Naive thymus-derived CD8-positive, alpha-beta T cell (primary cell): ENCODE measurements around the gene LHPP. TPM values are rescaled to one million over a fixed set of nuclear protein-coding genes. Genes with fewer than 3 reads are reported as not detected.

Experiments used
- ATAC-seq, 2 donors: fragments of 150-1000 bp; cut with Tn5 transposase in 1 of 2; sonication (Bioruptor Pico), chemical (Tn5 transposase) in 1 of 2; 1 replicate in 1 of 2; 2 replicates in 1 of 2; pipeline ENCODE4 v1.10.0; 2021; ENCODE audit warnings: mild to moderate bottlenecking in 2 of 2, moderate library complexity in 2 of 2
- POLR2A ChIA-PET: fragments of 350-600 bp; sonication (Branson Sonifier 250); formaldehyde crosslinking; loops from one replicate; lab custom pipeline; 2021; ENCODE audit warnings: antibody characterized with exemption; lab: Charles Lee
- DNase-seq, 10 donors: peaks; one replicate each; pipeline versions ENCODE4 v3.0.0 to v3.0.0-alpha.2; 2020 to 2022
- H3K27ac Mint-ChIP-seq, 10 donors: one replicate each; pipeline ENCODE4 v1.8.0; 2020 to 2022; ENCODE audit warnings: mild to moderate bottlenecking in 10 of 10, mixed read lengths in 10 of 10, moderate library complexity in 4 of 10, inconsistent platforms in 1 of 10
- H3K27me3 Mint-ChIP-seq, 5 donors: one replicate each; pipeline ENCODE4 v1.8.0; 2021 to 2022; ENCODE audit warnings: mixed read lengths in 5 of 5
- H3K36me3 Mint-ChIP-seq, 3 donors: one replicate each; pipeline ENCODE4 v1.8.0; 2020 to 2022; ENCODE audit warnings: mixed read lengths in 3 of 3, mild to moderate bottlenecking in 2 of 3, inconsistent platforms in 1 of 3
- H3K4me1 Mint-ChIP-seq, 4 donors: one replicate each; pipeline ENCODE4 v1.8.0; 2021 to 2022; ENCODE audit warnings: mixed read lengths in 4 of 4
- H3K4me3 Mint-ChIP-seq, 10 donors: one replicate each; pipeline ENCODE4 v1.8.0; 2020 to 2022; ENCODE audit warnings: mild to moderate bottlenecking in 10 of 10, mixed read lengths in 10 of 10, moderate library complexity in 6 of 10, inconsistent platforms in 1 of 10
- H3K9me3 Mint-ChIP-seq, 9 donors: one replicate each; pipeline ENCODE4 v1.8.0; 2020 to 2022; ENCODE audit warnings: mixed read lengths in 9 of 9, mild to moderate bottlenecking in 3 of 9, inconsistent platforms in 1 of 9, moderate library complexity in 1 of 9
- polyA plus RNA-seq, 3 donors: library from polyadenylated mRNA; unstranded; fragments of 300-500 nt; fragmentation: Illumina TruSeq; gene quantifications; one replicate each; pipeline ENCODE4 v1.2.3, GENCODE V29; 2021
- total RNA-seq, 8 experiments: library from RNA in 2 of 8; stranded (reverse) in 2 of 8; gene quantifications; one replicate each; pipeline ENCODE4 v1.2.3 and lab custom pipeline; 2021 to 2026

The LHPP gene
- total and polyA plus RNA-seq, 5 experiments from 2014 or later = 18.1 to 27.4 (median 23.3) TPM

- peak; percentile 79 to 88 for ATAC-seq
Observed at GRCh38 chr10:124619195-124619594, 157.6 kb downstream of the LHPP start.

GRCh38 chr10:124619802-124620490, 158.3 kb downstream of the LHPP start:
- H3K27ac Mint-ChIP-seq = peak overlapping the region in 7 of 10 donors; percentile 24 to 94 (median 85)
- peak overlapping the region in 7 of 10 donors; percentile 4 to 63 (median 44) for H3K4me3 Mint-ChIP-seq
- no peaks in the 10 kb centered on the region for H3K9me3 Mint-ChIP-seq
- no peak for DNase-seq
- peak in 1 of 2 donors; percentile 12 for ATAC-seq
- peaks cover 0 to 4% (median 1%) of the 10 kb centered on the region in 3 donors for H3K36me3 Mint-ChIP-seq
- no peaks in the 10 kb centered on the region for H3K27me3 Mint-ChIP-seq
- H3K4me1 Mint-ChIP-seq = peaks cover 14 to 73% (median 39%) of the 10 kb centered on the region in 4 donors
- POLR2A ChIA-PET = interaction anchor here (1.0 to 2.0 kb wide), 6 partner anchors 8 to 122 kb away, joined by 3 to 7 read pairs (median 4); no protein-coding TSS in a partner anchor

More at GRCh38 chr10:124619195-124619594, 157.6 kb downstream of the LHPP start:
- Mint-ChIP-seq H3K4me3 (peak overlapping the region; percentile 33 to 74 (median 50)), H3K27ac (peak overlapping the region; percentile 82 to 94 (median 88)), H3K9me3 (no peaks in the 10 kb centered on the region), H3K4me1 (peaks cover 14 to 73% (median 34%) of the 10 kb centered on the region in 4 donors), H3K36me3 (peaks cover 0 to 4% (median 1%) of the 10 kb centered on the region in 3 donors), H3K27me3 (no peaks in the 10 kb centered on the region)
- DNase-seq = peak in 5 of 10 donors; percentile 7 to 45 (median 36)
- POLR2A ChIA-PET = interaction anchor here (0.6 to 2.0 kb wide), 10 partner anchors 8 to 123 kb away, joined by 3 to 7 read pairs (median 4); no protein-coding TSS in a partner anchor

GRCh38 chr10:124621637-124622036, 160.0 kb downstream of the LHPP start:
- Mint-ChIP-seq H3K4me3 (no peak overlapping the region), H3K4me1 (peaks cover 15 to 70% (median 44%) of the 10 kb centered on the region in 4 donors), H3K27me3 (no peaks in the 10 kb centered on the region), H3K36me3 (peaks cover 0 to 4% (median 1%) of the 10 kb centered on the region in 3 donors), H3K9me3 (no peaks in the 10 kb centered on the region), H3K27ac (peak overlapping the region in 6 of 10 donors; percentile 22 to 69 (median 48))
- ATAC-seq = no peak
- no peak for DNase-seq
- POLR2A ChIA-PET = interaction anchor here (1.3 to 1.4 kb wide), 2 partner anchors 9 to 38 kb away, joined by 3 read pairs; no protein-coding TSS in a partner anchor

GRCh38 chr10:124622158-124622557, 160.5 kb downstream of the LHPP start:
- H3K27ac Mint-ChIP-seq = peak overlapping the region in 2 of 10 donors; percentile 15 to 48
- peaks cover 19 to 72% (median 48%) of the 10 kb centered on the region in 4 donors for H3K4me1 Mint-ChIP-seq
- ATAC-seq (no peak), DNase-seq (no peak)
- H3K4me3 Mint-ChIP-seq = peak overlapping the region in 1 of 10 donors; percentile 42
- H3K36me3 Mint-ChIP-seq = peaks cover 0 to 4% (median 1%) of the 10 kb centered on the region in 3 donors
- no peaks in the 10 kb centered on the region for H3K9me3 Mint-ChIP-seq
- no peaks in the 10 kb centered on the region for H3K27me3 Mint-ChIP-seq
- POLR2A ChIA-PET = interaction anchor here (1.3 to 1.4 kb wide), 2 partner anchors 9 to 38 kb away, joined by 3 read pairs; no protein-coding TSS in a partner anchor

- Mint-ChIP-seq H3K9me3 (no peaks in the 10 kb centered on the region), H3K27me3 (no peaks in the 10 kb centered on the region)
- POLR2A ChIA-PET = no interaction called here
Observed at GRCh38 chr10:124622866-124623536, 161.4 kb downstream of the LHPP start.

GRCh38 chr10:124624006-124624405, 162.4 kb downstream of the LHPP start:
- Mint-ChIP-seq H3K4me3 (no peak overlapping the region), H3K4me1 (peaks cover 20 to 74% (median 44%) of the 10 kb centered on the region in 4 donors), H3K36me3 (peaks cover 0 to 2% (median 1%) of the 10 kb centered on the region in 3 donors), H3K27me3 (no peaks in the 10 kb centered on the region), H3K9me3 (no peaks in the 10 kb centered on the region), H3K27ac (peak overlapping the region in 4 of 10 donors; percentile 29 to 73 (median 54))
- ATAC-seq = no peak
- POLR2A ChIA-PET = no interaction called here
- no peak for DNase-seq

More at GRCh38 chr10:124622866-124623536, 161.4 kb downstream of the LHPP start:
- ATAC-seq = no peak
- DNase-seq = no peak
- Mint-ChIP-seq H3K4me1 (peaks cover 21 to 72% (median 51%) of the 10 kb centered on the region in 4 donors), H3K4me3 (no peak overlapping the region), H3K27ac (no peak overlapping the region), H3K36me3 (peaks cover 0 to 2% (median 1%) of the 10 kb centered on the region in 3 donors)

- Mint-ChIP-seq H3K27me3 (no peaks in the 10 kb centered on the region), H3K4me3 (no peak overlapping the region), H3K27ac (peak overlapping the region in 2 of 10 donors; percentile 52 to 86), H3K36me3 (peaks cover 0 to 2% (median 1%) of the 10 kb centered on the region in 3 donors), H3K4me1 (peaks cover 20 to 74% (median 42%) of the 10 kb centered on the region in 4 donors), H3K9me3 (no peaks in the 10 kb centered on the region)
- no peak for ATAC-seq
- POLR2A ChIA-PET = no interaction called here
- no peak for DNase-seq
Observed at GRCh38 chr10:124624466-124624865, 162.8 kb downstream of the LHPP start.

- no peak for ATAC-seq
- H3K27ac Mint-ChIP-seq = peak overlapping the region in 8 of 10 donors; percentile 30 to 86 (median 68)
- peaks cover 0 to 2% (median 1%) of the 10 kb centered on the region in 3 donors for H3K36me3 Mint-ChIP-seq
- H3K4me1 Mint-ChIP-seq = peaks cover 20 to 74% (median 39%) of the 10 kb centered on the region in 4 donors
- no peak for DNase-seq
- H3K9me3 Mint-ChIP-seq = no peaks in the 10 kb centered on the region
- POLR2A ChIA-PET = no interaction called here
- peak overlapping the region in 1 of 10 donors; percentile 19 for H3K4me3 Mint-ChIP-seq
- no peaks in the 10 kb centered on the region for H3K27me3 Mint-ChIP-seq
Observed at GRCh38 chr10:124624895-124625294, 163.3 kb downstream of the LHPP start.

- DNase-seq (no peak), ATAC-seq (no peak)
- peak overlapping the region in 1 of 10 donors; percentile 52 for H3K27ac Mint-ChIP-seq
- POLR2A ChIA-PET = interaction anchor here (1.0 to 1.4 kb wide), 3 partner anchors 11 to 53 kb away, joined by 3 to 4 read pairs (median 3); no protein-coding TSS in a partner anchor
- peaks cover 18 to 75% (median 36%) of the 10 kb centered on the region in 4 donors for H3K4me1 Mint-ChIP-seq
- no peak overlapping the region for H3K4me3 Mint-ChIP-seq
- peaks cover 0 to 2% (median 1%) of the 10 kb centered on the region in 3 donors for H3K36me3 Mint-ChIP-seq
- no peaks in the 10 kb centered on the region for H3K9me3 Mint-ChIP-seq
- no peaks in the 10 kb centered on the region for H3K27me3 Mint-ChIP-seq
Observed at GRCh38 chr10:124625831-124626238, 164.2 kb downstream of the LHPP start.

- Mint-ChIP-seq H3K9me3 (no peaks in the 10 kb centered on the region), H3K4me1 (peaks cover 24 to 75% (median 46%) of the 10 kb centered on the region in 4 donors), H3K36me3 (peaks cover 0 to 2% (median 1%) of the 10 kb centered on the region in 3 donors), H3K4me3 (peak overlapping the region; percentile 28 to 74 (median 58)), H3K27me3 (no peaks in the 10 kb centered on the region), H3K27ac (peak overlapping the region; percentile 55 to 90 (median 74))
- peak; percentile 77 to 80 for ATAC-seq
- peak in 7 of 10 donors; percentile 25 to 72 (median 35) for DNase-seq
- POLR2A ChIA-PET = interaction anchor here (1.0 to 2.1 kb wide), 12 partner anchors 8 to 115 kb away, joined by 3 to 10 read pairs (median 4); no protein-coding TSS in a partner anchor
Observed at GRCh38 chr10:124626759-124627380, 165.2 kb downstream of the LHPP start.

- no peak for DNase-seq
- peaks cover 0 to 1% (median 0%) of the 10 kb centered on the region in 3 donors for H3K36me3 Mint-ChIP-seq
- ATAC-seq = no peak
- POLR2A ChIA-PET = interaction anchor here (0.7 to 2.1 kb wide), 10 partner anchors 9 to 114 kb away, joined by 3 to 10 read pairs (median 6); no protein-coding TSS in a partner anchor
- peak overlapping the region in 7 of 10 donors; percentile 15 to 66 (median 42) for H3K4me3 Mint-ChIP-seq
- H3K9me3 Mint-ChIP-seq = no peaks in the 10 kb centered on the region
- H3K4me1 Mint-ChIP-seq = peaks cover 26 to 82% (median 52%) of the 10 kb centered on the region in 4 donors
- H3K27me3 Mint-ChIP-seq = no peaks in the 10 kb centered on the region
- H3K27ac Mint-ChIP-seq = peak overlapping the region; percentile 8 to 90 (median 74)
Observed at GRCh38 chr10:124627866-124628675, 166.4 kb downstream of the LHPP start.
